Panc1 (cell line): ENCODE data around the gene SGIP1. TPM values are rescaled to one million over a fixed set of nuclear protein-coding genes. Genes with fewer than 3 reads are reported as not detected.

Experiments used
- ATAC-seq: fragments of 200-7000 bp; cut with Tn5 transposase; 2 replicates; pipeline ENCODE4 v1.9.1; 2020; ENCODE audit warnings: mild to moderate bottlenecking, moderate library complexity
- BruUV-seq: library from RNA; stranded (reverse); fragments of 400-500 nt; replicated peaks from 2 replicates; lab custom pipeline; 2021; lab: Mats Ljungman, UMichigan
- CTCF ChIA-PET: fragments of 300-600 bp; sonication (Branson Sonifier 250); formaldehyde crosslinking; loops from one replicate; lab custom pipeline; 2022; ENCODE audit warnings: antibody characterized with exemption; lab: Charles Lee
- POLR2A ChIA-PET: fragments of 300-600 bp; sonication (Branson Sonifier 250); formaldehyde crosslinking; loops from one replicate; lab custom pipeline; 2022; ENCODE audit warnings: antibody characterized with exemption; lab: Charles Lee
- DNase-seq: peaks from one replicate; pipeline ENCODE4 v3.0.0-alpha.2; 2010; ENCODE audit warnings: low read depth, low spot score
- H3K27ac ChIP-seq: 2 replicates; pipeline ENCODE4 v1.5.1; 2011; ENCODE audit warnings: mild to moderate bottlenecking, low read length, inconsistent platforms
- H3K27me3 ChIP-seq: fragments of 200-500 bp; sonication (Bioruptor generic); 2 replicates; pipeline ENCODE4 v1.6.0; 2014; ENCODE audit warnings: low read length, inconsistent platforms; ENCODE audit not compliant: control insufficient read depth, insufficient read depth
- H3K36me3 ChIP-seq: fragments of 200-500 bp; sonication (Bioruptor generic); 2 replicates; pipeline ENCODE4 v1.5.1; 2014; ENCODE audit warnings: inconsistent platforms, mild to moderate bottlenecking, low read length, moderate library complexity; ENCODE audit not compliant: control insufficient read depth, insufficient read depth
- H3K4me1 ChIP-seq: 2 replicates; pipeline ENCODE4 v1.5.1; 2011; ENCODE audit warnings: inconsistent platforms, mild to moderate bottlenecking, low read length, moderate library complexity; ENCODE audit not compliant: control insufficient read depth, insufficient read depth
- H3K4me3 ChIP-seq, 2 experiments: 2 replicates each; pipeline ENCODE4 v1.5.1; 2011 to 2012; ENCODE audit warnings: low read depth in 2 of 2, low read length in 2 of 2, mild to moderate bottlenecking in 2 of 2, inconsistent platforms in 1 of 2, moderate library complexity in 1 of 2
- H3K9me3 ChIP-seq: fragments of 200-500 bp; sonication (Bioruptor generic); 2 replicates; pipeline ENCODE4 v1.5.1; 2014; ENCODE audit warnings: low read depth, mild to moderate bottlenecking, inconsistent platforms, low read length, moderate library complexity; ENCODE audit not compliant: control insufficient read depth, insufficient read depth
- CTCF ChIP-seq: fragments of 450-650 bp; IDR thresholded peaks from 2 replicates; pipeline ENCODE4 v1.5.1; 2017; ENCODE audit warnings: mild to moderate bottlenecking
- POLR2AphosphoS5 ChIP-seq: IDR thresholded peaks from 2 replicates; pipeline ENCODE4 v1.6.1; 2012; ENCODE audit warnings: mild to moderate bottlenecking, low read depth, low read length, moderate library complexity
- REST ChIP-seq, 2 experiments: IDR thresholded peaks; 2 replicates each; pipeline ENCODE4 v1.6.1; 2011 to 2012; ENCODE audit warnings: low read depth in 2 of 2, control low read depth in 1 of 2, low read length in 1 of 2, mild to moderate bottlenecking in 1 of 2, moderate library complexity in 1 of 2; ENCODE audit not compliant: insufficient read depth in 1 of 2
- SIN3A ChIP-seq: IDR thresholded peaks from 2 replicates; pipeline ENCODE4 v1.6.1; 2012; ENCODE audit warnings: low read depth, mild to moderate bottlenecking, low read length, moderate library complexity, borderline replicate concordance; ENCODE audit not compliant: insufficient read depth
- TCF7L2 ChIP-seq: IDR thresholded peaks from 2 replicates; pipeline ENCODE4 v1.6.1; 2011; ENCODE audit warnings: mild to moderate bottlenecking, low read depth, low read length, inconsistent platforms
- in situ Hi-C: cut with HindIII; loops from 2 replicates; pipeline ENCODE4 v1.10.0; 2016; ENCODE audit warnings: low sequenced_read_pairs, low pct_unique_long_range_greater_than_20kb
- intact Hi-C: fragments of 100-400 bp; cut with micrococcal nuclease; formaldehyde crosslinking; loops from one replicate; pipeline ENCODE4 v1.10.0; 2022; ENCODE audit not compliant: unreplicated experiment
- total RNA-seq: library from RNA; stranded (reverse); gene quantifications from one replicate; pipeline ENCODE4 v1.2.1, GENCODE V29; 2021; ENCODE audit not compliant: unreplicated experiment

The SGIP1 gene
- total RNA-seq, 1 experiment from 2014 or later, result 1.6 TPM

DNA sequence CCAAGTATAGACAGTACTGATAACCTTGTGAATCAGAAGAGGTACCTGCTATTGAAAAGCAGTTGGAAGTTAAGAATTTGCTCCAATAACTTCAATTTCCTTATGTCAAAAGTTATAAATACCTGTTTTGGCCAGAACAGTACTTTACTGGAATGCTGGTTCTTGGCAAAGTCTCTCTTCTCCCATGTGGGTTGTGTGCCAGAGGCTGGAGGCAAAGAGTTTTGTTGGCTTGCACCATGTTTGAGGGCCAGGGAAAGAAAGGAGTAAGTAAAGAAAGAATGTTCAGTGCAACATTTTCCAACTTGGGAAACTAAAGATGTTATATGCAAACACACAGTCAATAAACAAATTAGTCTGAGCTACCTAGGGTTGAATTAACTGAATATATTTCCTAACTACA is 151.3 kb downstream of the SGIP1 start:
- intact Hi-C loops, result no loop called here
- ATAC-seq (no peak), DNase-seq (no peak)
- ChIA-PET CTCF (no interaction called here), POLR2A (no interaction called here)
- in situ Hi-C loops, result no loop called here
- BruUV-seq, result no TSS peak
- no peak overlapping the region for H3K27ac ChIP-seq
- no peak overlapping the region for H3K4me3 ChIP-seq
- no peaks in the 10 kb centered on the region for H3K4me1 ChIP-seq
- H3K36me3 ChIP-seq, result no peaks in the 10 kb centered on the region
- no peaks in the 10 kb centered on the region for H3K9me3 ChIP-seq
- TF ChIP-seq POLR2AphosphoS5 (no peak), REST (IDR thresholded peaks at IDR 0.05; ENCODE audit: insufficient read depth in 1 of 2, low read depth in 2 of 2, low read length in 1 of 2) (no peak), CTCF (no peak), SIN3A (no peak), TCF7L2 (no peak)
- no peaks in the 10 kb centered on the region for H3K27me3 ChIP-seq

- no peak for TF ChIP-seq CTCF
- no peak for TF ChIP-seq POLR2AphosphoS5
- no peak for TF ChIP-seq SIN3A
- no peak for TF ChIP-seq REST (IDR thresholded peaks at IDR 0.05; ENCODE audit: insufficient read depth in 1 of 2, low read depth in 2 of 2, low read length in 1 of 2)
- no peak for TF ChIP-seq TCF7L2
- in situ Hi-C loops, result no loop called here
- intact Hi-C loops, result no loop called here
- no peaks in the 10 kb centered on the region for H3K9me3 ChIP-seq
- H3K27me3 ChIP-seq, result no peaks in the 10 kb centered on the region
- no peak overlapping the region for H3K27ac ChIP-seq
- DNase-seq (no peak), ATAC-seq (no peak)
- BruUV-seq, result no TSS peak
- H3K4me1 ChIP-seq, result no peaks in the 10 kb centered on the region
- H3K36me3 ChIP-seq, result no peaks in the 10 kb centered on the region
- ChIA-PET CTCF (no interaction called here), POLR2A (no interaction called here)
- H3K4me3 ChIP-seq, result no peak overlapping the region
Measured at GRCh38 chr1:66685670-66686069, 151.7 kb downstream of the SGIP1 start.
